K562 (cell line): ENCODE data around the gene RERE. TPM values are rescaled to one million over a fixed set of nuclear protein-coding genes. Genes with fewer than 3 reads are reported as not detected.

Experiments
- BCLAF1 ChIP-seq, 2 experiments: fragments of 450-650 bp in 1 of 2; IDR thresholded peaks; 2 replicates each; pipeline ENCODE4 v1.6.1; 2011 to 2017; ENCODE audit warnings: low read depth in 2 of 2, antibody characterized with exemption in 1 of 2, borderline replicate concordance in 1 of 2, low read length in 1 of 2, mild to moderate bottlenecking in 1 of 2, mixed read lengths in 1 of 2; ENCODE audit not compliant: control insufficient read depth in 1 of 2
- CXXC5 ChIP-seq: fragments of 250-450 bp; sonication (Bioruptor Pico); IDR thresholded peaks from 2 replicates; pipeline ENCODE4 v1.8.0; 2022; ENCODE audit warnings: inconsistent platforms, mild to moderate bottlenecking, moderate library complexity
- EWSR1 ChIP-seq: fragments of 450-650 bp; IDR thresholded peaks from 2 replicates; pipeline ENCODE4 v1.6.1; 2018; ENCODE audit warnings: borderline replicate concordance, mild to moderate bottlenecking, low read depth, moderate library complexity; ENCODE audit not compliant: partially characterized antibody
- GABPA ChIP-seq: fragments of 200-800 bp; sonication (Bioruptor generic); conservative IDR thresholded peaks from 2 replicates; pipeline ENCODE4 v1.6.1; 2016; ENCODE audit warnings: low read depth, missing genetic modification characterization, missing compliant biosample characterization
- HMGN3 ChIP-seq: IDR thresholded peaks from 2 replicates; pipeline ENCODE4 v1.6.1; 2011; ENCODE audit warnings: borderline replicate concordance, low read depth, mild to moderate bottlenecking, mixed read lengths, low read length; ENCODE audit not compliant: insufficient read length; ENCODE audit errors: extremely low read depth
- KLF16 ChIP-seq: IDR thresholded peaks from 2 replicates; pipeline ENCODE4 v1.6.1; 2016; ENCODE audit warnings: antibody characterized with exemption
- MCM5 ChIP-seq: fragments of 450-650 bp; IDR thresholded peaks from 2 replicates; pipeline ENCODE4 v1.6.1; 2016; ENCODE audit warnings: low read depth
- NFATC3 ChIP-seq: fragments of 450-650 bp; IDR thresholded peaks from 2 replicates; pipeline ENCODE4 v1.6.1; 2017; ENCODE audit warnings: mild to moderate bottlenecking
- PHB ChIP-seq: fragments of 250-450 bp; sonication (Bioruptor Pico); IDR thresholded peaks from 2 replicates; pipeline ENCODE4 v1.5.0; 2021
- ZBTB11 ChIP-seq, 3 experiments: fragments of 200-800 bp in 1 of 3; fragments of 250-450 bp in 1 of 3; fragments of 450-650 bp in 1 of 3; sonication (Bioruptor Pico) in 1 of 3; sonication (Bioruptor generic) in 1 of 3; formaldehyde crosslinking in 1 of 3; IDR thresholded peaks; 2 replicates each; pipeline versions ENCODE4 v1.6.1 to v1.8.0; 2016 to 2022; ENCODE audit warnings: mild to moderate bottlenecking in 2 of 3, missing genetic modification characterization in 2 of 3, missing compliant biosample characterization in 1 of 3, moderate library complexity in 1 of 3
- ZBTB33 ChIP-seq: sonication (generic); formaldehyde crosslinking; IDR thresholded peaks from 2 replicates; pipeline ENCODE4 v1.8.1; 2023; ENCODE audit warnings: mild to moderate bottlenecking, missing genetic modification reagents
- ZNF12 ChIP-seq: sonication (generic); formaldehyde crosslinking; IDR thresholded peaks from 2 replicates; pipeline ENCODE4 v1.4.0; 2020; ENCODE audit warnings: mild to moderate bottlenecking, missing genetic modification reagents
- ZNF311 ChIP-seq: fragments of 250-450 bp; sonication (Bioruptor Pico); IDR thresholded peaks from 2 replicates; pipeline ENCODE4 v1.4.0; 2020; ENCODE audit warnings: mild to moderate bottlenecking, moderate library complexity
- ZNF740 ChIP-seq, 3 experiments: fragments of 200-800 bp in 1 of 3; sonication (Bioruptor generic) in 1 of 3; sonication (generic) in 1 of 3; formaldehyde crosslinking in 1 of 3; IDR thresholded peaks; 2 replicates each; pipeline versions ENCODE4 v1.6.1 to v1.8.0; 2016 to 2022; ENCODE audit warnings: mild to moderate bottlenecking in 2 of 3, missing compliant biosample characterization in 2 of 3, missing genetic modification characterization in 2 of 3, missing genetic modification reagents in 1 of 3
- ZNF785 ChIP-seq: fragments of 250-450 bp; sonication (Bioruptor Pico); IDR thresholded peaks from 2 replicates; pipeline ENCODE4 v1.4.0; 2020; ENCODE audit warnings: mild to moderate bottlenecking
- ZZZ3 ChIP-seq: fragments of 450-650 bp; IDR thresholded peaks from 2 replicates; pipeline ENCODE4 v1.6.1; 2016; ENCODE audit warnings: antibody characterized with exemption, mild to moderate bottlenecking, moderate library complexity
- polyA plus RNA-seq, 8 experiments: library from polyadenylated mRNA; depleted of rRNA in 4 of 8; stranded (reverse) in 5 of 8; unstranded in 3 of 8; fragments of >200 nt; fragmentation: Nextera tagmentation in 2 of 8; fragmentation: Illumina TruSeq in 1 of 8; extraction: Ambion mirVana in 2 of 8; extraction: Trizol in 1 of 8; gene quantifications; 2 replicates each; pipeline versions ENCODE4 v1.2.1 to v1.2.3, GENCODE V29; 2011 to 2014; ENCODE audit warnings: inconsistent platforms in 1 of 8, missing spikeins in 1 of 8
- total RNA-seq, 7 experiments: library from RNA; depleted of rRNA in 6 of 7; stranded (reverse); fragments of >200 nt in 6 of 7; fragmentation: Illumina TruSeq in 2 of 7; extraction: Trizol in 2 of 7; gene quantifications; 2 replicates each; pipeline versions ENCODE4 v1.2.1 to v1.2.3, GENCODE V29; 2011 to 2021; ENCODE audit warnings: low replicate concordance in 1 of 7

RERE gene
- total and polyA plus RNA-seq, 9 of the 15 experiments (the other 6 are each of a cell fraction or from before 2014, with no cell fraction given) = 3.0 to 51.5 (median 13.4) TPM

- TF ChIP-seq ZNF740 (CRISPR knock-in tag; IDR thresholded peaks at IDR 0.05) (no peak), ZNF740 (tag; IDR thresholded peaks at IDR 0.05) (no peak), BCLAF1 (IDR thresholded peaks at IDR 0.05; ENCODE audit: borderline replicate concordance in 1 of 2, control insufficient read depth in 1 of 2, low read depth in 2 of 2, low read length in 1 of 2) (no peak), PHB (CRISPR knock-in tag) (no peak), GABPA (tag) (peak; percentile 64), ZBTB33 (0 out of 2 replicates have a peak, but pooled peaks have one; percentile 43), ZNF785 (CRISPR knock-in tag) (no peak), HMGN3 (no peak), MCM5 (no peak), NFATC3 (peak; percentile 91), EWSR1 (no peak), KLF16 (no peak; the same call in 1 of the 2 replicates), ZBTB11 (CRISPR knock-in tag; IDR thresholded peaks at IDR 0.05) (no peak), ZZZ3 (no peak), ZNF12 (CRISPR knock-in tag) (no peak), CXXC5 (CRISPR knock-in tag) (peak; percentile 83), ZNF311 (CRISPR knock-in tag) (no peak)
Measured at GRCh38 chr1:8525558-8526275, 291.7 kb downstream of the RERE start (continued).
